WTC11 (cell line): ENCODE results near the gene TCEA2. TPM values are rescaled to one million over a fixed set of nuclear protein-coding genes. Genes with fewer than 3 reads are reported as not detected.

Experiments used
- ATAC-seq: fragments of 200-7000 bp; cut with Tn5 transposase; 2 replicates; pipeline ENCODE4 v1.10.0; 2021; ENCODE audit warnings: mild to moderate bottlenecking, moderate library complexity
- CTCF ChIA-PET: fragments of 300-600 bp; sonication (Branson Sonifier 250); formaldehyde crosslinking; loops from one replicate; lab custom pipeline; 2021; ENCODE audit warnings: antibody characterized with exemption; lab: Charles Lee
- POLR2A ChIA-PET: fragments of 350-600 bp; sonication (Branson Sonifier 250); formaldehyde crosslinking; loops from one replicate; lab custom pipeline; 2021; ENCODE audit warnings: antibody characterized with exemption; lab: Charles Lee
- DNase-seq: peaks from one replicate; pipeline ENCODE4 v3.0.0; 2021; ENCODE audit warnings: low spot score
- H3K27ac Mint-ChIP-seq: 2 replicates; pipeline ENCODE4 v1.8.0; 2021; ENCODE audit warnings: mixed read lengths
- H3K27me3 Mint-ChIP-seq: 2 replicates; pipeline ENCODE4 v1.8.0; 2021; ENCODE audit warnings: low read depth, mild to moderate bottlenecking, moderate library complexity, mixed read lengths
- H3K36me3 Mint-ChIP-seq: 2 replicates; pipeline ENCODE4 v1.8.0; 2021; ENCODE audit warnings: mixed read lengths
- H3K4me1 Mint-ChIP-seq: 2 replicates; pipeline ENCODE4 v1.8.0; 2022; ENCODE audit warnings: mixed read lengths
- H3K4me3 Mint-ChIP-seq: 2 replicates; pipeline ENCODE4 v1.8.0; 2021; ENCODE audit warnings: mild to moderate bottlenecking, moderate library complexity, mixed read lengths
- H3K9me3 Mint-ChIP-seq: 2 replicates; pipeline ENCODE4 v1.8.0; 2021; ENCODE audit warnings: mixed read lengths
- AR ChIP-seq: fragments of 250-450 bp; sonication (Bioruptor Pico); IDR thresholded peaks from 2 replicates; pipeline ENCODE4 v1.9.0; 2021; ENCODE audit warnings: mild to moderate bottlenecking
- E2F1 ChIP-seq: sonication (generic); formaldehyde crosslinking; IDR thresholded peaks from 2 replicates; pipeline ENCODE4 v1.8.0; 2022; ENCODE audit warnings: mild to moderate bottlenecking, missing genetic modification reagents
- E2F4 ChIP-seq: sonication (generic); formaldehyde crosslinking; IDR thresholded peaks from 2 replicates; pipeline ENCODE4 v1.8.1; 2022; ENCODE audit warnings: low read depth, mild to moderate bottlenecking, moderate library complexity, missing genetic modification reagents, borderline replicate concordance
- ELF4 ChIP-seq: sonication (generic); formaldehyde crosslinking; IDR thresholded peaks from 2 replicates; pipeline ENCODE4 v1.8.1; 2022; ENCODE audit warnings: low read depth, mild to moderate bottlenecking, moderate library complexity, missing genetic modification reagents
- ETV6 ChIP-seq: sonication (generic); formaldehyde crosslinking; IDR thresholded peaks from 2 replicates; pipeline ENCODE4 v1.8.1; 2022; ENCODE audit warnings: mild to moderate bottlenecking, missing genetic modification reagents
- FOXP4 ChIP-seq: sonication (generic); formaldehyde crosslinking; IDR thresholded peaks from 2 replicates; pipeline ENCODE4 v1.8.0; 2022; ENCODE audit warnings: mild to moderate bottlenecking, missing genetic modification reagents
- HMGXB4 ChIP-seq: sonication (generic); formaldehyde crosslinking; IDR thresholded peaks from 2 replicates; pipeline ENCODE4 v1.8.1; 2023; ENCODE audit warnings: mild to moderate bottlenecking, moderate library complexity, missing genetic modification reagents
- IRF1 ChIP-seq: sonication (generic); formaldehyde crosslinking; IDR thresholded peaks from 2 replicates; pipeline ENCODE4 v1.8.0; 2023; ENCODE audit warnings: missing genetic modification reagents
- NR2C2 ChIP-seq: sonication (generic); formaldehyde crosslinking; IDR thresholded peaks from 2 replicates; pipeline ENCODE4 v1.8.0; 2022; ENCODE audit warnings: mild to moderate bottlenecking, missing genetic modification reagents
- PRRX2 ChIP-seq: fragments of 250-450 bp; sonication (Bioruptor Pico); IDR thresholded peaks from 2 replicates; pipeline ENCODE4 v1.8.0; 2021; ENCODE audit warnings: mild to moderate bottlenecking
- SP1 ChIP-seq: sonication (generic); formaldehyde crosslinking; conservative IDR thresholded peaks from 2 replicates; pipeline ENCODE4 v1.8.1; 2022; ENCODE audit warnings: missing genetic modification reagents
- ZBTB43 ChIP-seq: sonication (generic); formaldehyde crosslinking; IDR thresholded peaks from 2 replicates; pipeline ENCODE4 v1.8.1; 2023; ENCODE audit warnings: mild to moderate bottlenecking, missing genetic modification reagents
- ZNF121 ChIP-seq: sonication (generic); formaldehyde crosslinking; IDR thresholded peaks from 2 replicates; pipeline ENCODE4 v1.8.0; 2023; ENCODE audit warnings: missing genetic modification reagents
- ZNF219 ChIP-seq: sonication (generic); formaldehyde crosslinking; IDR thresholded peaks from 2 replicates; pipeline ENCODE4 v1.8.0; 2023; ENCODE audit warnings: missing genetic modification reagents, mild to moderate bottlenecking, borderline replicate concordance
- ZNF232 ChIP-seq: sonication (generic); formaldehyde crosslinking; IDR thresholded peaks from 2 replicates; pipeline ENCODE4 v1.8.0; 2022; ENCODE audit warnings: mild to moderate bottlenecking, missing genetic modification reagents
- ZNF512 ChIP-seq: sonication (generic); formaldehyde crosslinking; IDR thresholded peaks from 2 replicates; pipeline ENCODE4 v1.8.1; 2022; ENCODE audit warnings: missing genetic modification reagents, borderline replicate concordance
- total RNA-seq: library from RNA; stranded (reverse); gene quantifications from 3 replicates; pipeline ENCODE4 v1.2.3, GENCODE V29; 2021

Gene TCEA2
- total RNA-seq, 1 experiment from 2014 or later, result 55.8 TPM

- Mint-ChIP-seq H3K4me1 (no peaks in the 10 kb centered on the region), H3K9me3 (no peaks in the 10 kb centered on the region), H3K4me3 (no peak overlapping the region), H3K27me3 (no peaks in the 10 kb centered on the region), H3K27ac (0 out of 2 replicates have a peak overlapping the region, but pooled peaks have one; percentile 57), H3K36me3 (no peaks in the 10 kb centered on the region)
- ATAC-seq (no peak), DNase-seq (no peak)
- ChIA-PET POLR2A (no interaction called here), CTCF (interaction anchor here (0.8 to 2.4 kb wide), 4 partner anchors 8 to 74 kb away, joined by 3 to 10 read pairs (median 6); partner anchors contain the start of gene LKAAEAR1)
- TF ChIP-seq AR (no peak), ZNF121 (CRISPR knock-in tag) (no peak), ELF4 (CRISPR knock-in tag) (no peak)
Measured at GRCh38 chr20:64111841-64112641, 49.0 kb downstream of the TCEA2 start.

GRCh38 chr20:64112691-64113443, 49.9 kb downstream of the TCEA2 start:
- Mint-ChIP-seq H3K27ac (no peak overlapping the region; the same call in 1 of the 2 replicates), H3K4me3 (no peak overlapping the region), H3K27me3 (no peaks in the 10 kb centered on the region), H3K36me3 (no peaks in the 10 kb centered on the region), H3K9me3 (no peaks in the 10 kb centered on the region), H3K4me1 (no peaks in the 10 kb centered on the region)
- no peak for TF ChIP-seq ZNF512 (CRISPR knock-in tag)
- no peak for TF ChIP-seq ZBTB43
- TF ChIP-seq PRRX2 (CRISPR knock-in tag), result no peak
- no peak for TF ChIP-seq SP1 (CRISPR knock-in tag)
- TF ChIP-seq ETV6 (CRISPR knock-in tag), result no peak
- no peak for TF ChIP-seq ZNF232 (CRISPR knock-in tag)
- no peak for TF ChIP-seq ZNF219 (CRISPR knock-in tag)
- TF ChIP-seq E2F4 (CRISPR knock-in tag), result no peak
- TF ChIP-seq E2F1 (CRISPR knock-in tag), result no peak
- TF ChIP-seq FOXP4 (CRISPR knock-in tag), result no peak
- no peak for TF ChIP-seq NR2C2
- TF ChIP-seq HMGXB4 (CRISPR knock-in tag), result no peak
- TF ChIP-seq IRF1 (CRISPR knock-in tag), result no peak
- ChIA-PET POLR2A (interaction anchor here (0.5 kb wide), 1 partner anchor 466 kb away, joined by 3 read pairs; no protein-coding TSS in a partner anchor), CTCF (interaction anchor here (2.1 to 5.9 kb wide), 2 partner anchors 11 to 29 kb away, joined by 7 to 30 read pairs; partner anchors contain the start of gene LKAAEAR1)
- ATAC-seq (no peak), DNase-seq (peak; percentile 10)
